ES-I3 (cell line): ENCODE data around the gene PHTF1.

Experiments
- H3K36me3 ChIP-seq: 2 replicates; pipeline ENCODE4 v1.6.1; 2013; ENCODE audit warnings: mild to moderate bottlenecking, low read length, control low read depth, moderate library complexity; ENCODE audit not compliant: insufficient read depth
- H3K4me1 ChIP-seq: 2 replicates; pipeline ENCODE4 v1.6.1; 2013; ENCODE audit warnings: mild to moderate bottlenecking, control low read depth, low read length; ENCODE audit not compliant: insufficient read depth
- H3K9ac ChIP-seq: 2 replicates; pipeline ENCODE4 v1.6.1; 2013; ENCODE audit warnings: low read depth, mild to moderate bottlenecking, low read length, moderate library complexity
- H3K9me3 ChIP-seq: 2 replicates; pipeline ENCODE4 v1.6.1; 2013; ENCODE audit warnings: mild to moderate bottlenecking, low read length, moderate library complexity; ENCODE audit not compliant: control insufficient read depth, insufficient read depth

PHTF1 gene

GRCh38 chr1:113677250-113678158 is 81.8 kb downstream of the PHTF1 start:
- H3K36me3 ChIP-seq: no peaks in the 10 kb centered on the region
- H3K4me1 ChIP-seq: peaks cover 10% of the 10 kb centered on the region
- no peaks in the 10 kb centered on the region for H3K9me3 ChIP-seq
- H3K9ac ChIP-seq: no peak overlapping the region

DNA sequence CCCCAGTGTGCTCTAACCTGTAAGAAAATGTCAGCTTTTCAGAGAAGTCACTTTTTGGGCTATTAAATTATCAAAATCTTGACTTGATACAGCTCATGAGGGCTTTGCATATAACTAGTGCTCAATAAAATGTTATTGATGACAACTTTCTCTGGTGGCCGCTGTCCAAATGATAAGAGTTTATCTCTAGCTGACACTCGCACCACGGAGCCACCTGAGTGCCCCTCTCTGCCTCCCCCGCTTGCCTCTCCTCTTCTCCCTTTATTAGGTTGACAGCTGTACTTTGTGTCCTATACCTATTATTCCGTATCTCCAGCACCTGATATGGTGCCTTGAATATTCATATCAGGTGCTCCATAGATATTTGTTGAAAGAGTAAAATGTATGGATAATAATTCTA is 82.8 kb downstream of the PHTF1 start:
- no peaks in the 10 kb centered on the region for H3K36me3 ChIP-seq
- H3K9me3 ChIP-seq: no peaks in the 10 kb centered on the region
- peaks cover 8% of the 10 kb centered on the region for H3K4me1 ChIP-seq
- no peak overlapping the region for H3K9ac ChIP-seq

GRCh38 chr1:113675302-113675701 is 84.0 kb downstream of the PHTF1 start:
- Histone ChIP-seq H3K4me1 (no peaks in the 10 kb centered on the region), H3K9me3 (no peaks in the 10 kb centered on the region), H3K9ac (no peak overlapping the region), H3K36me3 (no peaks in the 10 kb centered on the region)

DNA sequence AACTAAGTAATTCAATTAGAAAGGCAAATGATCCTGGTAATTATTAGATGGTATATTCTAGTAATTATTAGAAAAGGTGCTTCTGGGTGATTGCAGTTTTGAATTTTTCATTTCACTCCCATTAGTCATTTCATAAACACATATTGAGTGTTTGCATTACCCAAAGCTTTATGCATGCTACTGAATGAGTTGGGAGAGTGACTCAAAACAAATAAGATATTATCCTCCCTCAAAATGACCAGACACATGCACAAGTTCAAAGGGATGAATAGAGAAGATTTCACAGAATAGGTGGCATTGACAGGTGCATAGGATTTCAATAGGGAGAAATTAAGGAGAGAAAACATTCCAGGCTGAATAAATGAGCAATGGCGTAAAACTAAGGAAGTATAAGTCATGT is 84.7 kb downstream of the PHTF1 start:
- Histone ChIP-seq H3K36me3 (no peaks in the 10 kb centered on the region), H3K9me3 (no peaks in the 10 kb centered on the region), H3K4me1 (no peaks in the 10 kb centered on the region), H3K9ac (no peak overlapping the region)

- H3K9me3 ChIP-seq: no peaks in the 10 kb centered on the region
- H3K36me3 ChIP-seq: no peaks in the 10 kb centered on the region
- H3K4me1 ChIP-seq: no peaks in the 10 kb centered on the region
- H3K9ac ChIP-seq: no peak overlapping the region
Measured at GRCh38 chr1:113672491-113672890, 86.8 kb downstream of the PHTF1 start.

DNA sequence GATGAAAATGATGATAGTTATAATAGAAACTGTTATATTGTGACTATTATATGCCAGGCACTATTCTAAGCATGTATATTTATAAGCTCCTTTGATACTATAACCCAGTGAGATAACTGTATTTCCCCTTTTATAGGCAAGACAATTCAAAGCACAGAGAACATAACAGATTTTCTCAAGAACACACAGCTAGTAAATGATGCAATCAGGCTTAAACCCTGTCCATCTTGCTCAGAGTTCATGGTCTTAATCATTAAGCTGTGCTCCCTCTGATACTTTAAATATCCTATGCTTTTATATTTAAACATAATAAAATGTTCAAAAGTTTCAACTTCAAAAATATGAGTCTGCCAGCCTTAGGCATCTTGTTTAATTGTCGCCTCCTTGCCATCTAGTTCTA is 88.6 kb downstream of the PHTF1 start:
- no peaks in the 10 kb centered on the region for H3K36me3 ChIP-seq
- no peak overlapping the region for H3K9ac ChIP-seq
- no peaks in the 10 kb centered on the region for H3K9me3 ChIP-seq
- no peaks in the 10 kb centered on the region for H3K4me1 ChIP-seq

GRCh38 chr1:113669988-113670387 is 89.3 kb downstream of the PHTF1 start:
- Histone ChIP-seq H3K9me3 (no peaks in the 10 kb centered on the region), H3K9ac (no peak overlapping the region), H3K36me3 (no peaks in the 10 kb centered on the region), H3K4me1 (no peaks in the 10 kb centered on the region)

GRCh38 chr1:113666126-113666525 is 93.2 kb downstream of the PHTF1 start:
- no peaks in the 10 kb centered on the region for H3K36me3 ChIP-seq
- no peaks in the 10 kb centered on the region for H3K9me3 ChIP-seq
- H3K4me1 ChIP-seq: no peaks in the 10 kb centered on the region
- no peak overlapping the region for H3K9ac ChIP-seq

DNA sequence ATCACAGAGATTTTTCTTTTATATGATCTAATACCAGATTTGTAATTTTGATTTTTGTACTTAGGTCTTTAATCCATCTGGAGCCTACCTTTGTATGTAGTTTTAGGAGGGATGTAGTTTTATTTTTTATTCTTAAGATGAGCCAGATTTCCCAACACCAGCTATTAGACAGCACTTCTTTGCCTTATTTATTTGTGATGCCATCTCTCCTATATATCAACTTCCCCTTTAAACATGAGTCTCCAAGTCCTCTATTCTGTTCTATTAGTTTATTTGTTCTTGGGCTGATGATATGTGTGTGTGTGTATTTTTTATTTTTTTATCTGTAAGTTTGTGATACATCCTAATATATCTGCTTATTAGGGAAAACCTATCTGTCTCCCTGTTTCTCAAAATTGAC is 94.2 kb downstream of the PHTF1 start:
- Histone ChIP-seq H3K4me1 (no peaks in the 10 kb centered on the region), H3K36me3 (no peaks in the 10 kb centered on the region), H3K9ac (no peak overlapping the region), H3K9me3 (no peaks in the 10 kb centered on the region)

DNA sequence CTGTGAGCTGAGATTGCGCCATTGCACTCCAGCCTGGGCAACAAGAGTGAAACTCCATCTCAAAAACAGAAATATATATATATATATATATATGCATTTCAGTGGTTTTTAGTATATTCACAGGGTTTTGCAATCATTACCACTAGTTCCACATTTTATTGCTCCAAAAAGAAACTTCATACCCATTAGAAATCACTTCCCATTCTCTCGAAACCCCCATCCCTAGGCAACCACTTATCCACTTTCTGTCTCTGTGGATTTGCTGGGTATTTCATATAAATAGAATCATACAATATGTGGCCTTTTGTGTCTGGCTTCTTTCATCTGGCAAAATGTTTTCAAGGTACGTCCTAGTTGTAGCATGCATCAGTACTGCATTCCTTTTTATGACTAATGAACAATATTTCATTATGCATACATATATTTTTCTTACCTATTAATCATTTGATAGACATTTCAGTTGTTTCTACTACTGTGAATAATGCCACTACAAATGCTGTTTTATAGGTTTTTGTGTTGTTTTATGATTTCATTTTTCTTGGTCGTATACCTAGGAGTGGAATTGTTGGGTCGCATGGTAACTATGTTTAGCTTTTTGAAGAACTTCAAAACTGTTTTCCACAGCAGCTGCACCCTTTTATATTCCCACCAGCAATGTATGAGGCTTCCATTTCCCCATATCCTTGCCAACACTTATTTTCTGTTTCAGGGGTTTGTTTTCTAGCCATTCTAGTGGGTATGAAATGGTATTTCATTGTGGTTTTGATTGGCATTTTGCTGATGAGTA is 95.9 kb downstream of the PHTF1 start:
- no peaks in the 10 kb centered on the region for H3K4me1 ChIP-seq
- H3K9me3 ChIP-seq: no peaks in the 10 kb centered on the region
- H3K36me3 ChIP-seq: no peaks in the 10 kb centered on the region
- no peak overlapping the region for H3K9ac ChIP-seq

DNA sequence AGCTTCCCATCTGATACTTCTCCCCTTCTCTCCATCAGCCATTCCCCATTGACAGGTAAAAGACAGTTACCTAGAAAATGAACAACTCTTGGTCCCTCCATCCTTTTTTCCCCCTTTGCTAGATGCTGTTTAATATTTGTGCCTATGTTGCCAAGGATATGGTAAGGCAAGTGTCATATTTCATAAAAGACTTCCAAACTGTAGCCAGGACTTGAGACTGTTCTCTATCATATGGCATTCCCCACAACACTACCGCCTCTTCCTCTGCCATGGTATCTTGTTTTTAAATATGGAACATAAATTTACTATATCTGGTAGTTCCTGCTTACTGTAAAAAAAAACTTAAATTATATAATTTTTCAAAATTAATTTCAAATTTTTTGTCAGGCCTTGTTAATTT is 97.2 kb downstream of the PHTF1 start:
- Histone ChIP-seq H3K4me1 (no peaks in the 10 kb centered on the region), H3K9ac (no peak overlapping the region), H3K36me3 (no peaks in the 10 kb centered on the region), H3K9me3 (no peaks in the 10 kb centered on the region)

DNA sequence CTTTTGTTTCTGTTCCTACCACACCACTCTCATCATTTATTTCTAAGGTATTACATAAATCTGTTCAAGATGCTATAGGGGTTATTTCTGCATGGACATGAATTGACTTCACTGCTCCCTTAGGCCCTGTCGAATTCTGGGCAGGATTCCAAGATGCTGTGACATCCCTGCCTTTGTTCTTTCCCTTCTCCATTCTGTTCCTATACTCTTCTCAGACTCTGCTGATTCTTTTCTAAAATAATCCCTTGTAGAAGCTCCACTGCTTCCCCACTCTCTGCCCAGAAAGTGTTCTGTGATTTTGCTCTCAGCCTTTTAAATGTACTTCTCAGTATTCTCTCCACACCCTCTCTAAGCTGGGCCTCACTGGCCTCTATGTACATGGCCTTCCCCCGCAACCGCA is 99.2 kb downstream of the PHTF1 start:
- H3K4me1 ChIP-seq: no peaks in the 10 kb centered on the region
- no peak overlapping the region for H3K9ac ChIP-seq
- H3K36me3 ChIP-seq: no peaks in the 10 kb centered on the region
- no peaks in the 10 kb centered on the region for H3K9me3 ChIP-seq

DNA sequence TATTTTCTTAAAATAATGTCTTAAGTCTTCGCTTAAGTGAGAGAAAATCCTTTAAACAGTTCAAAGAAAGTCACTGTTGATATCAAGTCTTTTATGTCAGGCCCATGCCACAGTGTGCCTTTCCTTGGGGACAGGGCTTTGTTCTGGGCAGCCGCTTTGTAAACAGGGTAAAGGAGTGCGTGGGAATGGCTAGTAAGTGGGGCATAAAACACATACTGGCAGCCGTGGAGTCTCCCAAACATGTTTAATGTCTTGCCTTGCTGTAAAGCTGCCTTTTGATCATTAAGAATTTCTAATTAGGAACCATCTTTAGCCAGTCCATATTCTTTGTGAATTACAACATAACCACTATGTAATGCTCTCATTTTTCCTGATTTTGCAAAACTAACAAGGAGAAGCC is 99.7 kb downstream of the PHTF1 start:
- H3K4me1 ChIP-seq: no peaks in the 10 kb centered on the region
- no peaks in the 10 kb centered on the region for H3K9me3 ChIP-seq
- no peaks in the 10 kb centered on the region for H3K36me3 ChIP-seq
- no peak overlapping the region for H3K9ac ChIP-seq

DNA sequence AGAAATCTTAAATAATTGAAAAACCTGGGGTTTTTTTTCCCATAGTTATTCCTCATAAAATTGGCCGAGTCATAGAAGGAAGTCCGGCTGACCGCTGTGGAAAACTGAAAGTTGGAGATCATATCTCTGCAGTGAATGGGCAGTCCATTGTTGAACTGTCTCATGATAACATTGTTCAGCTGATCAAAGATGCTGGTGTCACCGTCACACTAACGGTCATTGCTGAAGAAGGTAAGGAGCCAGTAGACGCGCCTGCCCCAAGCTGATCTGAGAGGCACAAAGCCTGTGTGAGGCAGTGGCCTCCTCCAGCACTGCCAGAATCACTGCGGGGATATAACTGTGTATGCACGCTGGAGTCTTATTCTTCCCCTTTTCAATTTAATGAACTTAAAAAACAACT is 100.3 kb downstream of the PHTF1 start:
- Histone ChIP-seq H3K36me3 (no peaks in the 10 kb centered on the region), H3K4me1 (no peaks in the 10 kb centered on the region), H3K9me3 (no peaks in the 10 kb centered on the region), H3K9ac (no peak overlapping the region)

DNA sequence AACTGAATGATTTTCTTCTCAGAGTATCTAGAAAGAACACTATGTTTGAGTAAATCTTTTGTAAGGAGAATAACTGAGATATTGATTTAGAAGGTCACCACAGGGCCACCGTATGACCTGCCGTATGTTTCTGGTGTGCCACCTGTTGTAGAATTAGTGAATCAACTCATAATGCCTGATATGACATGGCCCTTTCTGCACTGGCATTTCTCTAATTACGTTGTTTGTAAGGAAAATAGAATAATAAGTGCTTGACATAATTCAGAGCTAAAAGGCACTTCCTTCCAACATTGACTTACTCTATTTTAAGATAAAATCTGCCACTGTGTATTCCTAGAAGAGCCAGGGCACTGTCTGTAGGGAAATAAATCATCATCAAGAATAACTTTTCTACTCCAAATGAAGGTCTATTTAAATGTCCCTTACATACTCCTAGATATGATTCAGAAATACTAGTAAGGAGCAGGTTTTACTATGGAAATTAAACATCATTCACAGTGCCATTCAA is 101.7 kb downstream of the PHTF1 start:
- Histone ChIP-seq H3K9me3 (no peaks in the 10 kb centered on the region), H3K36me3 (no peaks in the 10 kb centered on the region), H3K4me1 (no peaks in the 10 kb centered on the region), H3K9ac (no peak overlapping the region)
